SJSA1 (cell line): Measurements from ENCODE around the gene CHST11. TPM values are rescaled to one million over a fixed set of nuclear protein-coding genes. Genes with fewer than 3 reads are reported as not detected.

Experiments
- DNase-seq, 2 experiments: peaks; one replicate each; pipeline ENCODE4 v3.0.0-alpha.2; 2015 to 2020; ENCODE audit warnings: low spot score in 2 of 2, low read depth in 1 of 2
- H3K27ac ChIP-seq: fragments of 250-450 bp; sonication (Bioruptor Pico); 2 replicates; pipeline ENCODE4 v1.5.1; 2020; ENCODE audit warnings: mild to moderate bottlenecking, moderate library complexity
- H3K27me3 ChIP-seq: fragments of 250-450 bp; sonication (Bioruptor Pico); replicated peaks from 2 replicates; pipeline ENCODE4 v1.5.1; 2020; ENCODE audit warnings: mild to moderate bottlenecking, moderate library complexity
- H3K36me3 ChIP-seq: fragments of 250-450 bp; sonication (Bioruptor Pico); 2 replicates; pipeline ENCODE4 v1.5.1; 2020; ENCODE audit warnings: mild to moderate bottlenecking
- H3K4me1 ChIP-seq: fragments of 250-450 bp; sonication (Bioruptor Pico); replicated peaks from 2 replicates; pipeline ENCODE4 v1.6.1; 2021; ENCODE audit warnings: mild to moderate bottlenecking
- H3K4me3 ChIP-seq: fragments of 250-450 bp; sonication (Bioruptor Pico); 2 replicates; pipeline ENCODE4 v1.5.1; 2020; ENCODE audit warnings: mild to moderate bottlenecking
- H3K9me3 ChIP-seq: fragments of 250-450 bp; sonication (Bioruptor Pico); replicated peaks from 2 replicates; pipeline ENCODE4 v1.5.1; 2020; ENCODE audit warnings: mild to moderate bottlenecking
- total RNA-seq: library from RNA; depleted of rRNA; stranded (reverse); fragments of >200 nt; shearing (Covaris generic); gene quantifications from 2 replicates; pipeline ENCODE4 v1.2.3, GENCODE V29; 2014

Gene CHST11
- total RNA-seq, 1 experiment from 2014 or later = 0.71 TPM

GRCh38 chr12:104459368-104459909 lies 2.7 kb downstream of the CHST11 start:
- no peak for DNase-seq
- Histone ChIP-seq H3K36me3 (no peaks in the 10 kb centered on the region), H3K27me3 (peaks cover 25% of the 10 kb centered on the region), H3K27ac (no peak overlapping the region), H3K9me3 (no peaks in the 10 kb centered on the region; the same call in 1 of the 2 replicates), H3K4me3 (no peak overlapping the region), H3K4me1 (peaks cover 24% of the 10 kb centered on the region)

GRCh38 chr12:104460041-104460719 lies 3.4 kb downstream of the CHST11 start:
- DNase-seq = no peak
- Histone ChIP-seq H3K4me1 (peaks cover 19% of the 10 kb centered on the region), H3K36me3 (no peaks in the 10 kb centered on the region), H3K4me3 (no peak overlapping the region), H3K27me3 (peaks cover 25% of the 10 kb centered on the region), H3K9me3 (no peaks in the 10 kb centered on the region; the same call in 1 of the 2 replicates), H3K27ac (no peak overlapping the region)

GRCh38 chr12:104460973-104461698 lies 4.4 kb downstream of the CHST11 start:
- no peaks in the 10 kb centered on the region; the same call in 1 of the 2 replicates for H3K9me3 ChIP-seq
- peaks cover 22% of the 10 kb centered on the region for H3K27me3 ChIP-seq
- H3K4me1 ChIP-seq = peaks cover 14% of the 10 kb centered on the region
- DNase-seq = no peak
- no peaks in the 10 kb centered on the region for H3K36me3 ChIP-seq
- no peak overlapping the region for H3K4me3 ChIP-seq
- H3K27ac ChIP-seq = no peak overlapping the region

GRCh38 chr12:104462325-104462724 lies 5.6 kb downstream of the CHST11 start:
- no peak overlapping the region for H3K27ac ChIP-seq
- peaks cover 22% of the 10 kb centered on the region for H3K27me3 ChIP-seq
- no peaks in the 10 kb centered on the region for H3K9me3 ChIP-seq
- no peak overlapping the region for H3K4me3 ChIP-seq
- H3K4me1 ChIP-seq = peaks cover 10% of the 10 kb centered on the region
- DNase-seq = no peak
- H3K36me3 ChIP-seq = no peaks in the 10 kb centered on the region

- Histone ChIP-seq H3K4me3 (no peak overlapping the region), H3K36me3 (no peaks in the 10 kb centered on the region), H3K4me1 (peaks cover 5% of the 10 kb centered on the region), H3K27me3 (peaks cover 19% of the 10 kb centered on the region), H3K9me3 (no peaks in the 10 kb centered on the region), H3K27ac (no peak overlapping the region)
- no peak for DNase-seq
These were observed 6.2 kb downstream of the CHST11 start for GRCh38 chr12:104462931-104463339.

- no peaks in the 10 kb centered on the region for H3K36me3 ChIP-seq
- no peaks in the 10 kb centered on the region for H3K9me3 ChIP-seq
- DNase-seq = no peak
- H3K27me3 ChIP-seq = peaks cover 15% of the 10 kb centered on the region
- no peak overlapping the region for H3K4me3 ChIP-seq
- peaks cover 1% of the 10 kb centered on the region for H3K4me1 ChIP-seq
- H3K27ac ChIP-seq = no peak overlapping the region
These were observed 6.6 kb downstream of the CHST11 start for GRCh38 chr12:104463368-104463767.

- Histone ChIP-seq H3K4me1 (no peaks in the 10 kb centered on the region), H3K27ac (no peak overlapping the region), H3K27me3 (no peaks in the 10 kb centered on the region), H3K36me3 (no peaks in the 10 kb centered on the region), H3K4me3 (no peak overlapping the region), H3K9me3 (no peaks in the 10 kb centered on the region)
- no peak for DNase-seq
These were observed 8.2 kb downstream of the CHST11 start for GRCh38 chr12:104464899-104465298.

GRCh38 chr12:104466709-104467345 lies 10.1 kb downstream of the CHST11 start:
- no peaks in the 10 kb centered on the region for H3K4me1 ChIP-seq

GRCh38 chr12:104467346-104467837 lies 10.6 kb downstream of the CHST11 start:
- no peaks in the 10 kb centered on the region for H3K27me3 ChIP-seq
- H3K36me3 ChIP-seq = no peaks in the 10 kb centered on the region
- no peak overlapping the region for H3K27ac ChIP-seq
- no peak overlapping the region for H3K4me3 ChIP-seq
- no peak for DNase-seq
- no peaks in the 10 kb centered on the region for H3K9me3 ChIP-seq
- no peaks in the 10 kb centered on the region for H3K4me1 ChIP-seq

More at GRCh38 chr12:104466709-104467345, 10.1 kb downstream of the CHST11 start:
- Histone ChIP-seq H3K27me3 (no peaks in the 10 kb centered on the region), H3K27ac (no peak overlapping the region), H3K9me3 (no peaks in the 10 kb centered on the region), H3K4me3 (no peak overlapping the region), H3K36me3 (no peaks in the 10 kb centered on the region)
- no peak for DNase-seq

- Histone ChIP-seq H3K27ac (no peak overlapping the region), H3K4me1 (no peaks in the 10 kb centered on the region), H3K9me3 (no peaks in the 10 kb centered on the region), H3K36me3 (no peaks in the 10 kb centered on the region), H3K27me3 (no peaks in the 10 kb centered on the region), H3K4me3 (no peak overlapping the region)
- DNase-seq = no peak
These were observed 11.6 kb downstream of the CHST11 start for GRCh38 chr12:104468371-104468770.

- Histone ChIP-seq H3K27me3 (no peaks in the 10 kb centered on the region), H3K27ac (no peak overlapping the region), H3K4me3 (no peak overlapping the region), H3K9me3 (no peaks in the 10 kb centered on the region), H3K4me1 (no peaks in the 10 kb centered on the region), H3K36me3 (no peaks in the 10 kb centered on the region)
- DNase-seq = no peak
These were observed 12.3 kb downstream of the CHST11 start for GRCh38 chr12:104469066-104469465.

- no peaks in the 10 kb centered on the region for H3K27me3 ChIP-seq
- no peaks in the 10 kb centered on the region for H3K4me1 ChIP-seq
- H3K27ac ChIP-seq = no peak overlapping the region
- no peaks in the 10 kb centered on the region for H3K9me3 ChIP-seq
- H3K4me3 ChIP-seq = no peak overlapping the region
- no peak for DNase-seq
- H3K36me3 ChIP-seq = no peaks in the 10 kb centered on the region
These were observed 12.8 kb downstream of the CHST11 start for GRCh38 chr12:104469523-104469922.

GRCh38 chr12:104470521-104470920 lies 13.8 kb downstream of the CHST11 start:
- H3K9me3 ChIP-seq = no peaks in the 10 kb centered on the region
- no peak overlapping the region for H3K4me3 ChIP-seq
- H3K4me1 ChIP-seq = no peaks in the 10 kb centered on the region
- DNase-seq = no peak
- H3K27ac ChIP-seq = no peak overlapping the region
- H3K36me3 ChIP-seq = no peaks in the 10 kb centered on the region
- H3K27me3 ChIP-seq = no peaks in the 10 kb centered on the region

GRCh38 chr12:104471336-104471735 lies 14.6 kb downstream of the CHST11 start:
- H3K27me3 ChIP-seq = no peaks in the 10 kb centered on the region
- H3K4me3 ChIP-seq = no peak overlapping the region
- H3K9me3 ChIP-seq = no peaks in the 10 kb centered on the region
- H3K27ac ChIP-seq = no peak overlapping the region
- DNase-seq = no peak
- no peaks in the 10 kb centered on the region for H3K4me1 ChIP-seq
- H3K36me3 ChIP-seq = no peaks in the 10 kb centered on the region
